Heart left ventricle (tissue), 16 donors: ENCODE results near the gene OPCML. TPM values are rescaled to one million over a fixed set of nuclear protein-coding genes. Genes with fewer than 3 reads are reported as not detected.

ENCODE experiments used
- ATAC-seq, 4 donors: fragments of 200-7000 bp; cut with Tn5 transposase; one replicate each; pipeline ENCODE4 v1.9.1; 2020 to 2022; ENCODE audit warnings: moderate library complexity in 4 of 4, mild to moderate bottlenecking in 3 of 4, moderate number of reproducible peaks in 1 of 4
- DNase-seq, 5 donors: peaks; one replicate each; pipeline ENCODE4 v3.0.0-alpha.2; 2020
- H3K27ac ChIP-seq, 12 donors: fragments of 200-600 bp; sonication (generic) in 4 of 12; one replicate each; pipeline versions ENCODE4 v1.5.0 to v1.8.0; 2016 to 2022; ENCODE audit warnings: mild to moderate bottlenecking in 2 of 12
- H3K27me3 ChIP-seq, 9 donors: fragments of 200-600 bp; sonication (generic) in 2 of 9; one replicate each; pipeline versions ENCODE4 v1.5.1 to v1.8.0; 2016 to 2022; ENCODE audit warnings: mild to moderate bottlenecking in 3 of 9
- H3K36me3 ChIP-seq, 9 donors: fragments of 200-600 bp; sonication (generic) in 2 of 9; one replicate each; pipeline versions ENCODE4 v1.5.0 to v1.8.0; 2018 to 2022; ENCODE audit warnings: mild to moderate bottlenecking in 2 of 9
- H3K4me1 ChIP-seq, 12 donors: fragments of 200-600 bp; sonication (generic) in 4 of 12; one replicate each; pipeline versions ENCODE4 v1.5.0 to v1.8.0; 2016 to 2022; ENCODE audit warnings: mild to moderate bottlenecking in 3 of 12
- H3K4me3 ChIP-seq, 12 donors: fragments of 200-600 bp; sonication (generic) in 4 of 12; one replicate each; pipeline versions ENCODE4 v1.5.0 to v1.8.0; 2017 to 2022; ENCODE audit warnings: mild to moderate bottlenecking in 9 of 12, moderate library complexity in 4 of 12
- H3K9me3 ChIP-seq, 12 donors: fragments of 200-600 bp; sonication (generic) in 4 of 12; one replicate each; pipeline versions ENCODE4 v1.5.0 to v1.8.0; 2016 to 2022; ENCODE audit warnings: mild to moderate bottlenecking in 1 of 12
- POLR2A ChIP-seq, 2 donors: fragments of 450-650 bp; IDR thresholded peaks; one replicate each; pipeline ENCODE4 v1.6.1; 2017; ENCODE audit warnings: antibody characterized with exemption in 2 of 2, mild to moderate bottlenecking in 2 of 2, moderate library complexity in 2 of 2
- WGBS, 4 donors: extraction: QIAGEN DNeasy Blood & Tissue Kit in 2 of 4; methylation state at CpG; one replicate each; pipeline versions ENCODE4 v1.1.5 to v1.1.7; 2013 to 2018; 5-methylcytosine and 5-hydroxymethylcytosine counted together
- intact Hi-C, 10 donors: fragments of 100-400 bp; cut with DNase I; formaldehyde crosslinking; loops; one replicate each; pipeline versions ENCODE4 v1.11.1 to v1.14.2; 2022
- polyA plus RNA-seq, 2 donors: library from polyadenylated mRNA; stranded (reverse); fragments of 200-250 nt; gene quantifications; one replicate each; pipeline ENCODE4 v1.2.3, GENCODE V29; 2013
- total RNA-seq, 9 donors: library from RNA; depleted of rRNA in 2 of 9; stranded (reverse); fragments of >200 nt in 2 of 9; fragmentation: NEBNext Ultra II Directional in 3 of 9; extraction: Animal tissue kit (Norgen Biotek cat#: 25700) in 3 of 9; gene quantifications; one replicate each; pipeline versions ENCODE4 v1.1.0 to v1.2.4, GENCODE V29; 2016 to 2023
- TF ChIP-seq, protein P1 (sequence below), 12 donors: fragments of 200-600 bp; sonication (generic) in 4 of 12; IDR thresholded peaks; one replicate each; pipeline versions ENCODE4 v1.5.0 to v1.8.0; 2018 to 2022; ENCODE audit warnings: antibody characterized with exemption in 12 of 12, mild to moderate bottlenecking in 5 of 12
- donor health status: ischemic (EF 13 %, LVEDD 7.1; RV severe dilation, severe dysfunction).
- donor health status: healthy with polysubstance abuse.
- donor health status: DM: no; HTN: yes; CAD: no.
- donor health status: DM: no; HTN: no; CAD: no.
- donor health status: ischemic (EF 25% LVEDD 6.9; RV normal size, moderate dysfunction).
- donor health status: ischemic (EF 25% LVEDD 5.7; RV mildly dilated, moderate dysfunction).
- donor health status: healthy.
- donor health status: DM: yes; HTN: yes; CAD: no.
- donor health status: ischemic (EF 35%, LVEDD 5.7; RV mildly dilated, moderate dysfunction).
- donor health status: nonischemic (EF 11% LVEDD 7.7; RV severe dilation, severe dysfunction).
- donor health status: DM: yes; HTN: yes; CAD: no.
- donor health status: PGD.
- donor health status: ischemic (EF 29% LVEDD 5.4; RV normal size, mild dysfunction).
- donor health status: nonischemic (EF 23%, LVEDD 6.1; RV moderate dilation, normal function).

OPCML gene
- total and polyA plus RNA-seq, 11 donors: 0.04 to 1.3 (median 0.23) TPM; not detected in 3

DNA sequence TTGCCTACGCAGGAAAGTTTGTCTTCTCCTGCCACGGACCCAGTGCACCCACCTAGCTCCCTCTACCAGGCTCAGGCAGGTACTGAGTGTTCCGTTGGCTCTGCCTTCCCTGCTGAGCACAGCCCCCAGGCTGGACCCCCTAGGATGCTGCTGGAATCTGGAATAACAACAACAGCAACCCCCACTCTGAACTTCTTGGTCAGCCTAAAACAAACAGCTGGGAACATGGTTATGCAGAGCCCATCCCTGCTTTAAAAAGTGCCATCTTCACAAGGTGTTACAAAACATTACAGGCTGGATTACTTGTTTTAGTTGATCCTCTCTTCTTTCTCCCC is 1.8 kb downstream of the OPCML start:
- H3K4me3 ChIP-seq: no peak overlapping the region
- H3K9me3 ChIP-seq: no peaks in the 10 kb centered on the region
- no peaks in the 10 kb centered on the region for H3K36me3 ChIP-seq
- H3K27ac ChIP-seq: no peak overlapping the region
- H3K27me3 ChIP-seq: peaks cover 5 to 77% (median 32%) of the 10 kb centered on the region in 9 donors
- H3K4me1 ChIP-seq: peaks cover 0 to 17% (median 0%) of the 10 kb centered on the region in 12 donors
- intact Hi-C loops: no loop called here
- TF ChIP-seq, protein P1, sequence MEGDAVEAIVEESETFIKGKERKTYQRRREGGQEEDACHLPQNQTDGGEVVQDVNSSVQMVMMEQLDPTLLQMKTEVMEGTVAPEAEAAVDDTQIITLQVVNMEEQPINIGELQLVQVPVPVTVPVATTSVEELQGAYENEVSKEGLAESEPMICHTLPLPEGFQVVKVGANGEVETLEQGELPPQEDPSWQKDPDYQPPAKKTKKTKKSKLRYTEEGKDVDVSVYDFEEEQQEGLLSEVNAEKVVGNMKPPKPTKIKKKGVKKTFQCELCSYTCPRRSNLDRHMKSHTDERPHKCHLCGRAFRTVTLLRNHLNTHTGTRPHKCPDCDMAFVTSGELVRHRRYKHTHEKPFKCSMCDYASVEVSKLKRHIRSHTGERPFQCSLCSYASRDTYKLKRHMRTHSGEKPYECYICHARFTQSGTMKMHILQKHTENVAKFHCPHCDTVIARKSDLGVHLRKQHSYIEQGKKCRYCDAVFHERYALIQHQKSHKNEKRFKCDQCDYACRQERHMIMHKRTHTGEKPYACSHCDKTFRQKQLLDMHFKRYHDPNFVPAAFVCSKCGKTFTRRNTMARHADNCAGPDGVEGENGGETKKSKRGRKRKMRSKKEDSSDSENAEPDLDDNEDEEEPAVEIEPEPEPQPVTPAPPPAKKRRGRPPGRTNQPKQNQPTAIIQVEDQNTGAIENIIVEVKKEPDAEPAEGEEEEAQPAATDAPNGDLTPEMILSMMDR (IDR thresholded peaks at IDR 0.05): no peak
- TF ChIP-seq POLR2A (IDR thresholded peaks at IDR 0.05): no peak
- DNase-seq (no peak), ATAC-seq (no peak)
- WGBS, 4 donors: 40 to 51% (median 46%) methylated on average over 3 of the region's 3 CpGs; no CpG with 5 or more reads in 1 of the 4 donors

DNA sequence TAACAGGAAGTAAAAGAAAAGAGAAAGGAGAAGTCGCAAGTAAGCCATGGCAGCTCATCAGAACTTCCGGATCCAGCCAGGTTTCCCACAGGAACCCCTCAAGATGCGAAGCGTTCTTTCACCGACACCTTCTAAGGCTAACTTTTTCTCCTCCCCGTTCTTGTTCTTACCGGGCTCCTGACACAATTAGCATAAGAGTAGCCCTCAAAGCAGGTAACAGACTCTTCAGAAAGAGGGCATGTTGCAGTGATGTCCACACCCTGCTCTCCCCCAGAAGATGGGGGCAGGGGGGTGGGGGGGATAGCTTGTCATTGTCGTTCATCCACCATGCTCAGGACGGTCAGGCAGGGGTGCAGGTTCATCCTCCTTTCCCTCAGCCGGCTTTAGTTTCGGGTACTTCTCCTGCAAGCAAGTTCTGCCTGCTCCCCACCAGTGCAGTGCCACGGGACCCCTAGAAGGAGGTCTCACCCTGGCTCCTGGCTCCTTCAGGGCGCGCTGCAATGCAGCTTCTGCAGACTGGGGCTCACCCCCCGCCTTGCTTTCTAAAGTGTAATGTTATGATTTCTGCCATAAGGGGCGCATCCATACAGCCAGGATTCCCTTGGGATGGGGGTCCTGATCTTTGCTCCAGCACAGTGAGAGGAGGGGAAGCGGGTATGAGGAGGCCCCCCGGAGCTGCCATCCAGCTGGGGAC is 2.3 kb downstream of the OPCML start:
- Histone ChIP-seq H3K36me3 (no peaks in the 10 kb centered on the region), H3K9me3 (no peaks in the 10 kb centered on the region), H3K27ac (no peak overlapping the region), H3K27me3 (peaks cover 5 to 72% (median 32%) of the 10 kb centered on the region in 9 donors), H3K4me1 (peaks cover 0 to 17% (median 0%) of the 10 kb centered on the region in 12 donors), H3K4me3 (no peak overlapping the region)
- DNase-seq: no peak
- TF ChIP-seq, protein P1 (IDR thresholded peaks at IDR 0.05): no peak
- TF ChIP-seq POLR2A (IDR thresholded peaks at IDR 0.05): no peak
- intact Hi-C loops: loop anchor here in 3 of 10 donors (10.0 kb wide), 4 partner anchors 155 to 365 kb away; no protein-coding TSS in a partner anchor
- no peak for ATAC-seq
- 40 to 54% (median 51%) methylated on average over 16 to 18 of the region's 18 CpGs for WGBS, 4 donors

DNA sequence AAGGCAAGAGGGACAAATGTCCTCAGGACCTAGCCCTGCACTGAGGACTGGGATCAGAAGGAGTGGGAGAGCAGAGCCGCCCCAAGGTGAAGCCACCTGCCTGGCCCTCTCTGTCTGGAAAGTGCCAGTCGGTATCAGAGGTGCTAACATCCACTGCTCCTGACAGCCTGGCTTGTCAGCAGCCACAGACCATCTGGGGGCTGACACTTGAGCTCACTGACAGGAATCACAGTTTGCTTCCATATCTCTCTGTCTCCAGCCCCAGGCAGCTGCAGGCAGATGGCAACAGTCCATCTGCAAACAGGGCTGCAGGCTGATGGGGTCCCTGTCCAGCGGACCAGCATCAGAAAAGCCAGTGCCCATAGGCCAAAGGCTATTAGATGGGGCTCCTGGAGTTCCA is 5.5 kb downstream of the OPCML start:
- DNase-seq (peak in 3 of 5 donors; percentile 25 to 79 (median 60)), ATAC-seq (peak; percentile 88 to 94 (median 92))
- Histone ChIP-seq H3K27me3 (peaks cover 5 to 46% (median 25%) of the 10 kb centered on the region in 9 donors), H3K4me3 (no peak overlapping the region), H3K4me1 (peaks cover 0 to 25% (median 0%) of the 10 kb centered on the region in 12 donors), H3K27ac (no peak overlapping the region), H3K36me3 (no peaks in the 10 kb centered on the region), H3K9me3 (no peaks in the 10 kb centered on the region)
- intact Hi-C loops: loop anchor here in 3 of 10 donors (10.0 kb wide), 4 partner anchors 158 to 362 kb away; no protein-coding TSS in a partner anchor
- 28 to 29% methylated on average over 3 of the region's 3 CpGs; no CpG with 5 or more reads in 2 of the 4 donors for WGBS, 4 donors
- TF ChIP-seq POLR2A (IDR thresholded peaks at IDR 0.05): no peak
- TF ChIP-seq, protein P1 (IDR thresholded peaks at IDR 0.05): no peak

DNA sequence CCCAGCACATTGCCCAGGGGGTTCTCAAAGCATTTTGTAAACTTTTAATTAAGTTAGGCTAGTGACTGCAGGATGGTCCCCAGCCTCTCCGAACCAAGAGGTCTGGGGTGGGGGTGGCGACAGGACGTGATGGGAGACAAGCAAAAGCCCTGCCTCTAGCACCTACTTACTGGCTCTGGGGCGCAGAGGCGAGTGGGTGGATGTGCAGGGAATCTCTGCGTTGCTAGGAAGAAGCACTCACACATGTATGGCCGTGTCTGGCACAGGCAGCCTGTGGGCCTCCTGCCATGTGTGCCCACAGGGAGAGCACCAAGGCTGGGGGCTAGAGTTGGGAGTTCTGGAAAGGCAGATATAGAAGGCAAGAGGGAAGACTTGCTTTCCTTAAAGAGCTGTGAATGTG is 6.3 kb downstream of the OPCML start:
- Histone ChIP-seq H3K9me3 (no peaks in the 10 kb centered on the region), H3K27me3 (peaks cover 5 to 38% (median 20%) of the 10 kb centered on the region in 9 donors), H3K4me3 (no peak overlapping the region), H3K36me3 (no peaks in the 10 kb centered on the region), H3K27ac (no peak overlapping the region), H3K4me1 (peaks cover 0 to 33% (median 4%) of the 10 kb centered on the region in 12 donors)
- WGBS, 4 donors: 52 to 73% (median 59%) methylated on average over 7 of the region's 7 CpGs
- no peak for ATAC-seq
- TF ChIP-seq, protein P1 (IDR thresholded peaks at IDR 0.05): no peak
- no peak for TF ChIP-seq POLR2A (IDR thresholded peaks at IDR 0.05)
- intact Hi-C loops: loop anchor here in 3 of 10 donors (10.0 kb wide), 4 partner anchors 159 to 361 kb away; no protein-coding TSS in a partner anchor
- DNase-seq: no peak
